Measurements from ENCODE around the gene MCUR1. TPM values are rescaled to one million over a fixed set of nuclear protein-coding genes. Genes with fewer than 3 reads are reported as not detected.

Gene MCUR1
- total and polyA plus RNA-seq, 2 donors (not counting 1 experiment from before 2014, with no cell fraction given), result 4.6 to 10.6 TPM

DNA sequence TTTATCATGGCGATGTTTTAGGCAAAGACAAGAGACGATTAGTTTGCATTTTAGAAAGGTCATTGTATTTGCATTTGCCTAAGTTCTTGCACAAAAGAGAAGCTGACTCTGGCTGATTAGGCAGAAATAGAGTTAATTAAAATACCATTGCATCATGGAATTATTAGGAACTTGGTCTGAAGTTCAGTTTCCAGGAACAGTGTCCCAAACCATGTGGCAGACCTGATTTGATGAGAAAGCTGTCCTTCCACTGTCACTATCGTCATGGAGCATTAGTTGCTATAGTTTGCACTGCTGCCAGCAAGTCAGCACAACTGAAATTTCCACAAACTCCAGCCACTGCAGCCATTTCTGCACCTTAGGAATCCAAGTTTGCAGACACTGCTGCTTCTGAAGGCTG lies 24.3 kb upstream of the MCUR1 start:
- no peak overlapping the region for H3K4me3 Mint-ChIP-seq

GRCh38 chr6:13836170-13836569 lies 21.8 kb upstream of the MCUR1 start:
- intact Hi-C loops (cut with micrococcal nuclease), result no loop called here
- H3K27me3 ChIP-seq (replicated peaks in 1 of 4; ENCODE audit: control extremely low read depth in 1 of 4, control insufficient read depth in 3 of 4, insufficient read depth in 4 of 4, low read length in 3 of 4), result peaks cover 0 to 4% (median 0%) of the 10 kb centered on the region in 4 experiments
- TF ChIP-seq CTCF (IDR thresholded peaks at IDR 0.05) (no peak), EZH2 (IDR thresholded peaks at IDR 0.05; ENCODE audit: borderline replicate concordance, insufficient read depth, low read depth, low read length, poor library complexity, severe bottlenecking) (no peak)
- H2AFZ ChIP-seq (ENCODE audit: insufficient read depth, low read depth, low read length, poor library complexity, severe bottlenecking), result no peak overlapping the region
- H3K4me2 ChIP-seq (replicated peaks; ENCODE audit: low read depth, low read length, poor library complexity, severe bottlenecking), result no peak overlapping the region
- H3K4me1 ChIP-seq (ENCODE audit: control insufficient read depth in 2 of 2, insufficient read depth in 2 of 2, low read length in 2 of 2), result no peaks in the 10 kb centered on the region
- no peaks in the 10 kb centered on the region for H3K9me3 ChIP-seq (ENCODE audit: control extremely low read depth in 1 of 3, control insufficient read depth in 2 of 3, insufficient read depth in 1 of 3, low read length in 2 of 3)
- WGBS (ENCODE audit: insufficient coverage), result 100% methylated on average over 1 of the region's 5 CpGs
- H3K4me3 Mint-ChIP-seq, result no peak overlapping the region
- peaks cover 2% of the 10 kb centered on the region for H3K4me1 Mint-ChIP-seq
- no peak for DNase-seq
- no peaks in the 10 kb centered on the region for H3K9me3 Mint-ChIP-seq (ENCODE audit: insufficient read depth)
- CTCF ChIA-PET, result no interaction called here
- no peak overlapping the region for H3K9ac ChIP-seq (ENCODE audit: low read length)
- ATAC-seq (ENCODE audit: low read depth), result no peak
- H3K27me3 Mint-ChIP-seq, result peaks cover 7% of the 10 kb centered on the region
- H3K36me3 ChIP-seq (replicated peaks in 1 of 2; ENCODE audit: control extremely low read depth in 1 of 2, control insufficient read depth in 1 of 2, extremely low read depth in 1 of 2, insufficient read depth in 2 of 2, low read length in 1 of 2), result no peaks in the 10 kb centered on the region
- H3K27ac Mint-ChIP-seq, result no peak overlapping the region
- POLR2A ChIA-PET, result no interaction called here
- no peaks in the 10 kb centered on the region for H4K20me1 ChIP-seq (ENCODE audit: control insufficient read depth, insufficient read depth, low read length, poor library complexity, severe bottlenecking)
- H3K79me2 ChIP-seq (ENCODE audit: control insufficient read depth, insufficient read depth, low read length), result no peaks in the 10 kb centered on the region
- H3K27ac ChIP-seq (ENCODE audit: low read length in 2 of 2), result no peak overlapping the region
- H3K4me3 ChIP-seq (ENCODE audit: control extremely low read depth in 1 of 5, extremely low read depth in 1 of 5, insufficient read depth in 1 of 5, low read depth in 2 of 5, low read length in 4 of 5), result no peak overlapping the region

More for the DNA sequence above, 24.3 kb upstream of the MCUR1 start:
- peaks cover 3% of the 10 kb centered on the region for H3K27me3 Mint-ChIP-seq
- Histone ChIP-seq H3K4me1 (ENCODE audit: control insufficient read depth in 2 of 2, insufficient read depth in 2 of 2, low read length in 2 of 2) (no peaks in the 10 kb centered on the region), H3K79me2 (ENCODE audit: control insufficient read depth, insufficient read depth, low read length) (no peaks in the 10 kb centered on the region), H3K27me3 (replicated peaks in 1 of 4; ENCODE audit: control extremely low read depth in 1 of 4, control insufficient read depth in 3 of 4, insufficient read depth in 4 of 4, low read length in 3 of 4) (peaks cover 0 to 1% (median 0%) of the 10 kb centered on the region in 4 experiments), H3K9me3 (ENCODE audit: control extremely low read depth in 1 of 3, control insufficient read depth in 2 of 3, insufficient read depth in 1 of 3, low read length in 2 of 3) (no peaks in the 10 kb centered on the region), H4K20me1 (ENCODE audit: control insufficient read depth, insufficient read depth, low read length, poor library complexity, severe bottlenecking) (no peaks in the 10 kb centered on the region), H3K9ac (ENCODE audit: low read length) (no peak overlapping the region), H3K27ac (ENCODE audit: low read length in 2 of 2) (no peak overlapping the region), H3K4me2 (replicated peaks; ENCODE audit: low read depth, low read length, poor library complexity, severe bottlenecking) (no peak overlapping the region), H3K36me3 (replicated peaks in 1 of 2; ENCODE audit: control extremely low read depth in 1 of 2, control insufficient read depth in 1 of 2, extremely low read depth in 1 of 2, insufficient read depth in 2 of 2, low read length in 1 of 2) (no peaks in the 10 kb centered on the region), H3K4me3 (ENCODE audit: control extremely low read depth in 1 of 5, extremely low read depth in 1 of 5, insufficient read depth in 1 of 5, low read depth in 2 of 5, low read length in 4 of 5) (no peak overlapping the region), H2AFZ (ENCODE audit: insufficient read depth, low read depth, low read length, poor library complexity, severe bottlenecking) (no peak overlapping the region)
- H3K4me1 Mint-ChIP-seq, result no peaks in the 10 kb centered on the region
- H3K9me3 Mint-ChIP-seq (ENCODE audit: insufficient read depth), result no peaks in the 10 kb centered on the region
- CTCF ChIA-PET, result no interaction called here
- ATAC-seq (ENCODE audit: low read depth), result no peak
- POLR2A ChIA-PET, result no interaction called here
- TF ChIP-seq CTCF (IDR thresholded peaks at IDR 0.05), result no peak
- no peak for TF ChIP-seq EZH2 (IDR thresholded peaks at IDR 0.05; ENCODE audit: borderline replicate concordance, insufficient read depth, low read depth, low read length, poor library complexity, severe bottlenecking)
- intact Hi-C loops (cut with micrococcal nuclease), result no loop called here
- no peak for DNase-seq
- H3K27ac Mint-ChIP-seq, result no peak overlapping the region
- 67% methylated on average over 3 of the region's 3 CpGs for WGBS (ENCODE audit: insufficient coverage)
